Heart right ventricle (tissue), 16 donors: ENCODE data around the gene SEPTIN11. TPM values are rescaled to one million over a fixed set of nuclear protein-coding genes. Genes with fewer than 3 reads are reported as not detected.

ENCODE experiments used
- ATAC-seq, 8 donors: fragments of 200-7000 bp; cut with Tn5 transposase; one replicate each; pipeline ENCODE4 v1.9.1; 2020; ENCODE audit warnings: mild to moderate bottlenecking in 8 of 8, moderate library complexity in 8 of 8, moderate number of reproducible peaks in 1 of 8
- DNase-seq, 2 donors: peaks; one replicate each; pipeline ENCODE4 v3.0.0-alpha.2; 2020
- H3K27ac ChIP-seq, 10 donors: fragments of 200-600 bp; sonication (generic) in 2 of 10; one replicate each; pipeline versions ENCODE4 v1.5.0 to v1.8.0; 2020 to 2022; ENCODE audit warnings: mild to moderate bottlenecking in 3 of 10
- H3K27me3 ChIP-seq, 7 donors: fragments of 200-600 bp; one replicate each; pipeline ENCODE4 v1.8.0; 2021 to 2022; ENCODE audit warnings: mild to moderate bottlenecking in 2 of 7
- H3K36me3 ChIP-seq, 9 donors: fragments of 200-600 bp; sonication (generic) in 1 of 9; one replicate each; pipeline versions ENCODE4 v1.5.0 to v1.8.0; 2020 to 2022; ENCODE audit warnings: mild to moderate bottlenecking in 2 of 9
- H3K4me1 ChIP-seq, 9 donors: fragments of 200-600 bp; sonication (generic) in 1 of 9; one replicate each; pipeline versions ENCODE4 v1.5.0 to v1.8.0; 2020 to 2022; ENCODE audit warnings: mild to moderate bottlenecking in 4 of 9
- H3K4me3 ChIP-seq, 10 donors: fragments of 200-600 bp; sonication (generic) in 2 of 10; one replicate each; pipeline versions ENCODE4 v1.5.0 to v1.8.0; 2020 to 2022; ENCODE audit warnings: mild to moderate bottlenecking in 7 of 10, moderate library complexity in 2 of 10
- H3K9me3 ChIP-seq, 11 donors: fragments of 200-600 bp in 10 of 11; sonication (generic) in 2 of 11; one replicate each; pipeline versions ENCODE4 v1.5.0 to v1.8.0; 2013 to 2022; ENCODE audit warnings: mild to moderate bottlenecking in 2 of 11, control low read depth in 1 of 11, moderate library complexity in 1 of 11
- CTCF ChIP-seq, 9 donors: fragments of 200-600 bp; sonication (generic) in 2 of 9; IDR thresholded peaks; one replicate each; pipeline versions ENCODE4 v1.5.0 to v1.8.0; 2021 to 2022; ENCODE audit warnings: antibody characterized with exemption in 9 of 9, mild to moderate bottlenecking in 5 of 9, moderate library complexity in 1 of 9
- WGBS, 2 donors: extraction: QIAGEN DNeasy Blood & Tissue Kit; methylation state at CpG; one replicate each; pipeline ENCODE4 v1.1.7; 2013; ENCODE audit warnings: inconsistent platforms in 1 of 2; 5-methylcytosine and 5-hydroxymethylcytosine counted together
- intact Hi-C, 10 donors: fragments of 100-400 bp; cut with DNase I; formaldehyde crosslinking; loops; one replicate each; pipeline versions ENCODE4 v1.11.1 to v1.14.2; 2022
- polyA plus RNA-seq, 2 donors: library from polyadenylated mRNA; stranded (reverse); fragments of 200-250 nt; gene quantifications; one replicate each; pipeline ENCODE4 v1.2.3, GENCODE V29; 2013
- total RNA-seq, 10 donors: library from RNA; stranded (reverse); fragmentation: NEBNext Ultra II Directional in 3 of 10; extraction: Animal tissue kit (Norgen Biotek cat#: 25700) in 3 of 10; gene quantifications; one replicate each; pipeline versions ENCODE4 v1.2.1 to v1.2.4, GENCODE V29; 2021 to 2023
- donor health status: Arrhythmogenic right ventricular cardiomyopathy.
- donor health status: ischemic (EF 13 %, LVEDD 7.1; RV severe dilation, severe dysfunction).
- donor health status: healthy with polysubstance abuse.
- donor health status: DM: no; HTN: yes; CAD: no.
- donor health status: DM: no; HTN: no; CAD: no.
- donor health status: ischemic (EF 25% LVEDD 6.9; RV normal size, moderate dysfunction).
- donor health status: ischemic (EF 25% LVEDD 5.7; RV mildly dilated, moderate dysfunction).
- donor health status: healthy.
- donor health status: DM: yes; HTN: yes; CAD: no.
- donor health status: Ischemic cardiomyopathy.
- donor health status: ischemic (EF 35%, LVEDD 5.7; RV mildly dilated, moderate dysfunction).
- donor health status: nonischemic (EF 11% LVEDD 7.7; RV severe dilation, severe dysfunction).
- donor health status: DM: yes; HTN: yes; CAD: no.
- donor health status: PGD.
- donor health status: ischemic (EF 29% LVEDD 5.4; RV normal size, mild dysfunction).
- donor health status: nonischemic (EF 23%, LVEDD 6.1; RV moderate dilation, normal function).

Gene SEPTIN11
- total and polyA plus RNA-seq, 12 donors = 11.2 to 55.2 (median 29.9) TPM

- ATAC-seq (no peak), DNase-seq (no peak)
- no peak for TF ChIP-seq CTCF (IDR thresholded peaks at IDR 0.05)
- peaks cover 0 to 61% (median 32%) of the 10 kb centered on the region in 9 donors for H3K4me1 ChIP-seq
- no peaks in the 10 kb centered on the region for H3K36me3 ChIP-seq
- no peak overlapping the region for H3K4me3 ChIP-seq
- WGBS, 2 donors = 62 to 67% methylated on average over 4 of the region's 4 CpGs
- no peaks in the 10 kb centered on the region for H3K9me3 ChIP-seq
- peak overlapping the region in 1 of 10 donors; percentile 21 for H3K27ac ChIP-seq
- intact Hi-C loops = loop anchor here in 6 of 10 donors (5.0 to 10.0 kb wide), 7 partner anchors 33 to 142 kb away; partner anchors contain the start of gene CCNI (in 1 of the 6)
- no peaks in the 10 kb centered on the region for H3K27me3 ChIP-seq
Measured at GRCh38 chr4:76954489-76954888, 4.9 kb downstream of the SEPTIN11 start.

GRCh38 chr4:76955182-76955581, 5.6 kb downstream of the SEPTIN11 start:
- H3K27me3 ChIP-seq = no peaks in the 10 kb centered on the region
- H3K27ac ChIP-seq = no peak overlapping the region
- intact Hi-C loops = loop anchor here in 5 of 10 donors (10.0 kb wide), 4 partner anchors 50 to 120 kb away; partner anchors contain the start of gene CCNI (in 1 of the 5)
- no peak for DNase-seq
- H3K9me3 ChIP-seq = no peaks in the 10 kb centered on the region
- no peak overlapping the region for H3K4me3 ChIP-seq
- 36 to 57% methylated on average over 1 of the region's 1 CpG for WGBS, 2 donors
- peaks cover 0 to 62% (median 32%) of the 10 kb centered on the region in 9 donors for H3K4me1 ChIP-seq
- no peaks in the 10 kb centered on the region for H3K36me3 ChIP-seq
- TF ChIP-seq CTCF (IDR thresholded peaks at IDR 0.05) = no peak
- ATAC-seq = peak in 1 of 8 donors; percentile 23

DNA sequence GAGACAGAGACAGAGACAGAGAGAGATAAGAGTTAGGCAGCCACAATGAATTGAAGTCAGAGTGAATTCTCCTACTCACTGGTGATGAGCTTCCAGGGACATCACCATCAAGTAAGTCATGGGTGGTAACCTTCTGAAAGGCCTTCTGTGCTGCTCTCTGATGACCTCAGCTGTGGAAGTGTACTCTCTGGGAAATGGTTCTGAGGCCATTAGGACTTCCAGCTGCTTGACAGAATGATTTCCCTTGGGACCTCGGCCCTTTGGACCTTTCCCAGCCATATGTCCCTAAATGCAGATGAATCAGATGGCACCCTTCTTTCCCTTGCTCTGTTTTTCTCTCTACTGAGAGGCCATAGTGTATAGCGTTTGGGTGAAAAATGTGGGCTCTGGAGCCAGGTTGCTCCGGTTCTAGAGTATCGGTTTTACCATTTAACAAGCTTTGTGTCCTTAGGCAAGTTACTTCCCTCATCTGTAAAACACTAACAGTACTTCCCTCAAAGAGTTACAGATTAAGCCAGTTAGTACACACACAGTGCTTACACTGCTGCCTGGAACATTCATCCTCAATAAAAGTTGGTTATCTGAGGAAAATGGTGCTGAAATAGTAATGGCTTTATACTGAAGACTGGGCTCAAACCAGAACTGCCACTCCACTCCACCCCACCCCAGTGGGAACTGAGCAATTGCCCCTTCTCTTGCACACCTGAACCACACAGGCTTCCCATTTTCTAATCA, 7.6 kb downstream of the SEPTIN11 start:
- TF ChIP-seq CTCF (IDR thresholded peaks at IDR 0.05) = no peak
- Histone ChIP-seq H3K36me3 (no peaks in the 10 kb centered on the region), H3K27ac (peak overlapping the region in 6 of 10 donors; percentile 15 to 46 (median 32)), H3K4me3 (no peak overlapping the region), H3K4me1 (peaks cover 0 to 60% (median 20%) of the 10 kb centered on the region in 9 donors), H3K27me3 (no peaks in the 10 kb centered on the region), H3K9me3 (no peaks in the 10 kb centered on the region)
- intact Hi-C loops = loop anchor here in 5 of 10 donors (10.0 kb wide), 4 partner anchors 48 to 118 kb away; partner anchors contain the start of gene CCNI (in 1 of the 5)
- 69 to 84% methylated on average over 4 of the region's 4 CpGs for WGBS, 2 donors
- ATAC-seq (peak; percentile 62 to 88 (median 80)), DNase-seq (peak; percentile 32 to 42)

GRCh38 chr4:76958891-76959290, 9.3 kb downstream of the SEPTIN11 start:
- Histone ChIP-seq H3K36me3 (no peaks in the 10 kb centered on the region), H3K4me3 (no peak overlapping the region), H3K4me1 (peaks cover 0 to 43% (median 15%) of the 10 kb centered on the region in 9 donors), H3K27ac (no peak overlapping the region), H3K27me3 (no peaks in the 10 kb centered on the region), H3K9me3 (no peaks in the 10 kb centered on the region)
- no peak for TF ChIP-seq CTCF (IDR thresholded peaks at IDR 0.05)
- whole genome bisulfite sequencing, 2 donors = 93 to 94% methylated on average over 5 of the region's 5 CpGs
- ATAC-seq = no peak
- no peak for DNase-seq
- intact Hi-C loops = loop anchor here in 5 of 10 donors (10.0 kb wide), 4 partner anchors 46 to 116 kb away; partner anchors contain the start of gene CCNI (in 1 of the 5)
